ENCODE measurements around the gene SLC25A48.

Gene SLC25A48

GRCh38 chr5:135834639-135835529 lies at the start of gene SLC25A48:
TSS of gene SLC25A48 (plus strand) at chr5:135834663. CDS start at chr5:135834848, 185 bp downstream.
- no peak for DNase-seq (ENCODE audit: low read depth)

DNA sequence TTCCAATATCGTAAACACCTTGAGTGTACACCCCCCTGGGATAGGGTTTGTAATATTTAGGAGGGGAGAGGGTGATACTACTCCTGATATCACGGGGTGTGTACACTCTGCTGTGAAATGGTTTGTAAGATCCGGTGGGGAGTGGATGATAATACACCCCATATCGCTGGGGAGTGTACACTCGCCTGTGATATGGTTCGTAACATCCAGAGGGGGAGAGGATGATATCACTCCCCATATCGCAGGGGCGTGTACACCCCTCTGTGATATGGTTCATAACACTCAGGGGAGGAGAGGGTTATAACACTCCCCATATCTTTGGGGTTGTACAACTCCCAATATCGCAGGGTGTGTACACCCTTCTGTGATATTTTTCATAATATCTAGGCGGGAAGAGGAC lies 33.8 kb upstream of the SLC25A48 start:
- no peak for DNase-seq (ENCODE audit: low read depth)

DNA sequence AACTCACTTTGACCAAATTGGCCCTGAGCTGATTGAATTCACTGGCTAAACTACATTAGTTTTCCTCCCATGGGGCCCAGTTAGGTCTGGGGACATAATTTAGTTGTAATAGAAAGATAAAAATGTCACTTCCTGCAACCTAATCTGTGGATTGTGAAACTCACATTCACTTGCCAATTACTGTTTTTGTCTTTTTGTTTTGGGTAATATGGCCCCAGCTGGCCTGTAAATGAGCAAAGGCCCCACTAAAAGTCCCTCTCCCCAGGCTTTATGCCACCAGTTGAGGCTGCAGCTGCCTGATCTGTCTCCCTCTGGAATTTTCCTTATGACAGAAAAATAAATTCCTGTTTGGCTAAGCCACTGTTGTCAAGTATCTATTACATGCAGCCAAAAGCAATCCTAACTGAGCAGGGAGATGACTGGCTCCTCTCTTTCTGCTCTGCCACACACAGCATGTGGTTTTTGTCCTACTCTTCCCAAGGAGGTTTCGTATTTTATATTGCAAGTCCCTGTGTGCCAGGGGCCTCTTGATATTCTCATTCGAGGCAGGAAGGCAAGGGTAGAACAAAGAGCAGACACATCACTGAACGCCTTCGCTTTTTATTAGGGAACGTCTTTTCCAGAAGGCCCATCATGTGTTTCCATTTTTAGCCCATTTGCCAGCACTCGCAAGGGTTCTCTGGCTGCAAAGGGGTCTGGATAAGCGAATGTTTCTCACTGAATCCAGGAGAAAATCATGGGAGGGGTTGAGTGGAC lies 24.1 kb upstream of the SLC25A48 start:
- DNase-seq (ENCODE audit: low read depth), result no peak

GRCh38 chr5:135811007-135811406 lies 23.5 kb upstream of the SLC25A48 start:
- DNase-seq (ENCODE audit: low read depth), result no peak

DNA sequence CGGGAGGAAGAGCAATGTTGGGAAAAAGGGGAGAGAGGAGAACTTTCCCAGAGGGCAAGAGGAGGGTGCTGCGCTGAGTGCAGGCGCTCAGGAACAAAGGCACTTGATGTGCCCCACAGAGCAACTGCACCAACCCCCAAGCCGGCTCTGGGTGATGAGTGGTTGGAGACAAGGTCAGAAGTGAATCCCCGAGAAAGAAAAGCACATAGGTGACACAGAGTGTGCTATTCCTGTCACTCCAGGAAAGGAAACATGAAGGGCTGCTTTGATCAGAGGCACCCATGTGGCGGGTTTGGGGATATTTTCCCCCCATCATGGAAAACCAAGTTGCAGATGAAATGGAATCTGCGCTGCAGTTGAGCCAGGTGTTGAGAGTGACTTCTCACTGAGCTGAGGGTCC lies 20.7 kb upstream of the SLC25A48 start:
- no peak for DNase-seq (ENCODE audit: low read depth)

- no peak for DNase-seq (ENCODE audit: low read depth)
Observed at GRCh38 chr5:135814316-135814715, 20.1 kb upstream of the SLC25A48 start.

GRCh38 chr5:135814812-135815211 lies 19.7 kb upstream of the SLC25A48 start:
- DNase-seq (ENCODE audit: low read depth), result no peak

GRCh38 chr5:135821061-135821801 lies 13.2 kb upstream of the SLC25A48 start:
- DNase-seq (ENCODE audit: low read depth), result no peak

GRCh38 chr5:135821802-135822201 lies 12.7 kb upstream of the SLC25A48 start:
- DNase-seq (ENCODE audit: low read depth), result no peak

- DNase-seq (ENCODE audit: low read depth), result no peak
Observed at GRCh38 chr5:135822286-135822685, 12.2 kb upstream of the SLC25A48 start.

- DNase-seq (ENCODE audit: low read depth), result no peak
Observed at GRCh38 chr5:135822959-135823358, 11.5 kb upstream of the SLC25A48 start.

- no peak for DNase-seq (ENCODE audit: low read depth)
Observed at GRCh38 chr5:135823881-135824280, 10.6 kb upstream of the SLC25A48 start.

- no peak for DNase-seq (ENCODE audit: low read depth)
Observed at GRCh38 chr5:135824541-135825041, 9.9 kb upstream of the SLC25A48 start.

DNA sequence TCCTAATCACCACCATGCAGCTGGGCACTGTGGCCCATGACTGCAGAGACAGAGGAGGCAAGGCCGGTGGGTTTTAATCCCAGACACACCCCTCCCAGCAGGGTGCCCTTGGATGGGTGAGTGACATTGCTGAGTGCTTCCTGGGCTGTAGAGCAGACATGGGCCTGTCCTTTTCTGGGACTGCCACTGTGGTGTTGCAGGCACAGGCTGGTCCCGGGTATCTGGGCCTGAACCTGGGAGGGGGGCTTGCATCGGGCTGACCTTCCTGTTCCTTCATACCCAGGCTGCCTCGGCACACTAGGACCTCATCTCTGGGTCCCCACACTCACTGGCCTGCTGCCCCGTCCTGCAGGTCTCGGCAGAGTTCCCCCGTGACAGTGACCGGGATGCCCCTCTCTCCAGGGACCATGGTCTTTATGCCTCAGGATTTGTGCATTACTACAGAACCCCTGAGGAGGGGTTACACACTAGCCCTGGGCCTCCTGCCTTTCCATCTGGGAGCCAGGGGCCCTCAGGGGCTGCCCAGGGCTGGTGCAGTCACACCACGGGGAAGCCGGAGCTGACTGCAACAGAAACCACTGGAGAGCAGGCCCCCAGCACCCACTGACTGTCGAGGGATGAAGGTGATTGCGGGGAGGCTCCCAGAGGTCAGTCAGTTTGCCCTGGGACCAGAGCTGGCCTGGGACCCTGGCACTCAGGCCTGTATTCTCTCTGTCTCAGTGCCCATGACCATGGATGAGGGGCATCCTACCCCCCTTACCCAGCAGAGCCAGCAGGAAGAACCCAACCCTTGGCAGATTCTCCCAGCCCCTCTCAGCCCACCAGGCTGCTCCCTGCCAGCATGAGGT lies 8.9 kb upstream of the SLC25A48 start:
- DNase-seq (ENCODE audit: low read depth), result no peak

- no peak for DNase-seq (ENCODE audit: low read depth)
Observed at GRCh38 chr5:135826221-135826525, 8.3 kb upstream of the SLC25A48 start.

DNA sequence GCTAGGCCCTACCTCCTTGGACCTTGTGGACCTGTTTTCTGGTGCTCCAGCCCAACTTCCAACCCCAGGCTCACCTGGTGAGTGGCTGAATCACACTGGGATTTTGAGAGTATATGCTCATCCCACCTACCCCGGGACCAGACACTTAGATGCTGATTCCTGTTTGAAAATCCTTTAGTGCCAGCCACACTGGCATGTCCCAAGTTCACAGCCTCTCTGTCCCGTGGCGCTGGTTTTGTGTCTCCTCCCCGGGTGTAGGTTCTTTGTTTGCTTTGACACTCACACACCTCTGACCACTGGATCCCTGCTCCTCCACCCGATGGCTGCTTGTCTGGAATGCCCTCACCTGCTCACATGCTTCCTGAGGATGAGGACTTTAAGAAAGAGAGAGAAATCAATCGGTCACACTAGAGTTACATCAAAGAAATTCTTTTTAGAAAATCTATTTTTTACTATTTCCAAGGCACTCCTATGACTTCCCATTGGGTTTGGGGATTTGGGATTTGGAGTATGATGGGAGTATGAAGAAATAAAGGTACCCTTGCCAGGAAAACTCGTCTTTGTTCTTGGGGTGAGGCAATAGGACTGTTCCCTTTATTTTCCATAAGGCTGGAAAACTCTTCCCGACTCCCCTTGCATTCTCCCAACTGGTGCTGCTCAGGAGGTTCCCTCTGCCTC lies 7.3 kb upstream of the SLC25A48 start:
- DNase-seq (ENCODE audit: low read depth), result no peak

DNA sequence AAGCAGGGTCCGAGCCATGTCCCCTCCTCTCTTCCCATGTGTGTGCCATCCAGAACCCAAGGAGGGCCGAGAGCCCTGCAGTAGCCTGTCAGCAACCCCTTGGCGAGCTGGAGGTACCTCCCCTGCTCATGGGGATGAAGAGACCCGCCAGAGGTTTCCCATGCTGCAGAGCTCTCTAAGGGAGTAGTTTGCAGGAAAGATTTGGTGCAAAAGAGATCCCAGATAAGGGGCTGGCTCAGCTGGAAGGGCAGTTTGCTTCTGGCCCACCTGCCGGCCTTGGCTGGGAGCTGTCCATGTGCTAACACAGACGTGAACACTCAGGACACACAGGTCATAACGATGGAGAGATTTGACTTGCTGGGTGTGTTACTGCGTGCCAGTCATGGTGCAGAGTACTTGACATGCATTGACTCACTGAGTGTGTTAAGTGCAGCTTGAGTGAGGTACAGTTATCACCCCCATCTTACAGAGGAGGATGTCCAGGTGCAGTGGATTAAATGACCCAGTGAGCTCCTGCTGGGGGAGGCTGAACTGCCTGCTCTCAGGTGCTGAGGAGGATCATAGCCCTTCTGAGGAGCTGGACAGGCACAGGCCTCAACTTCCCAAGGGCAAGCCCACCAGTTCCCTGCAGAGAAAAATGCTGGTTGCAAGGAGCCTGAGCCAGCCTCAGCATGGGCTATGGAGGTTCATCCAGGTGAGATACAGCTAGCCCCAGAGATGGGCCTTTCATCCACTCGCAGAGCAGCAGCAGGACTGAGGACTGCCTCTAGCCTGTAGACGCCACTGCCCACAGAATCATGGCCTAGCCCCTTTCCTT lies 6.3 kb upstream of the SLC25A48 start:
- DNase-seq (ENCODE audit: low read depth), result no peak

- no peak for DNase-seq (ENCODE audit: low read depth)
Observed at GRCh38 chr5:135828782-135829127, 5.7 kb upstream of the SLC25A48 start.

- DNase-seq (ENCODE audit: low read depth), result no peak
Observed at GRCh38 chr5:135829179-135829578, 5.3 kb upstream of the SLC25A48 start.

DNA sequence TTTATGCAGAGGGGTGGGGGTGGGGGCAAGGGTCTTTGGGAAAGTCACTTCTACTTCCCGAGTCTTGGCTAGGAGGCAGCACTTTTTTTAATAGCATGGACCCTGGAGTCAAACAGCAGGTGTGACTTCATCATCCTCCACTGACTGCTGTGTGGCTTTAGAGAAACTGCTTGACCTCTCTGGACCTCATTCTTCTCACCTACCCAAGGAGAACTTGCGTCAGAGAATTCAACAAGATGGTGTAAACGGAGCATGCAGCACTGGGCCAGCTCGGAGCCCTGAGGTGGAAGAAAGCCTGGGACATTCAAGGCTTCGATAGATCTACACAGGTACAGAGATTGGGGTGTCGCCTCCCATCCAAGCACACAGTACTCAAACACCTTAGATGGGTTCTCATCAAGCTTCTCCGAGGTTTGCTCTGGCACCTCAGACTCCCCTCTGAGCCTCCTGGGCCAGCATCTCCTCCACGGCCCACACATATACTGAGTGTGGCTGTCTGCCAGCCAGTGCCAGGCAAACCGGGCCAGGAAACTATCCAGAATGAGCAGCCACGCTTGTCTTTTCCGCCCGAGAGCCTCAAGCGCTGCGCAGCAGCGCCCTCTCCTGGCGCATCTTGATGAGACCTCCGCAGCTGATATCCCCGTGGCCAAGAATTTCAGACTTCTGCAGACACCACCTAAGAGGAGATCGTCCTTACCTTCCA lies 4.6 kb upstream of the SLC25A48 start:
- DNase-seq (ENCODE audit: low read depth), result no peak
